Small intestine (tissue), 7 donors: ENCODE results near the gene NOB1. TPM values are rescaled to one million over a fixed set of nuclear protein-coding genes. Genes with fewer than 3 reads are reported as not detected.
A peak's percentile ranks its signal among the peaks of the same experiment; 100 is the strongest.

Source experiments
- DNase-seq, 2 donors: peaks; one replicate each; pipeline versions ENCODE4 v3.0.0 to v3.0.0-alpha.2; 2013
- FAIRE-seq: peaks from 2 replicates; lab custom pipeline; 2012; peaks lifted over from hg19 to GRCh38; lab: Jason Lieb, UNC
- H3K27ac ChIP-seq, 3 donors: one replicate each; pipeline ENCODE4 v1.5.1; 2013; ENCODE audit warnings: low read length in 2 of 3, mild to moderate bottlenecking in 2 of 3, control low read depth in 1 of 3, inconsistent platforms in 1 of 3, low read depth in 1 of 3, moderate library complexity in 1 of 3
- H3K27me3 ChIP-seq, 3 donors: one replicate each; pipeline ENCODE4 v1.6.1; 2013; ENCODE audit warnings: low read length in 3 of 3, inconsistent platforms in 1 of 3; ENCODE audit not compliant: control insufficient read depth in 3 of 3, insufficient read depth in 3 of 3
- H3K36me3 ChIP-seq, 3 donors: one replicate each; pipeline ENCODE4 v1.6.1; 2013; ENCODE audit warnings: low read length in 3 of 3, inconsistent platforms in 1 of 3, low read depth in 1 of 3, mild to moderate bottlenecking in 1 of 3, moderate library complexity in 1 of 3; ENCODE audit not compliant: control insufficient read depth in 3 of 3, insufficient read depth in 2 of 3
- H3K4me1 ChIP-seq, 3 donors: one replicate each; pipeline ENCODE4 v1.6.1; 2013; ENCODE audit warnings: low read length in 2 of 3, inconsistent platforms in 1 of 3, low read depth in 1 of 3, mild to moderate bottlenecking in 1 of 3, moderate library complexity in 1 of 3; ENCODE audit not compliant: control insufficient read depth in 3 of 3, insufficient read depth in 2 of 3
- H3K4me3 ChIP-seq, 3 donors: one replicate each; pipeline ENCODE4 v1.5.1; 2013; ENCODE audit warnings: low read length in 3 of 3, control low read depth in 1 of 3, inconsistent platforms in 1 of 3, low read depth in 1 of 3, mild to moderate bottlenecking in 1 of 3, moderate library complexity in 1 of 3
- H3K9me3 ChIP-seq, 2 donors: one replicate each; pipeline ENCODE4 v1.6.1; 2013; ENCODE audit warnings: low read depth in 1 of 2, low read length in 1 of 2; ENCODE audit not compliant: control insufficient read depth in 2 of 2, insufficient read depth in 1 of 2
- WGBS, 3 donors: extraction: QIAGEN DNeasy Blood & Tissue Kit; methylation state at CpG; one replicate each; pipeline ENCODE4 v1.1.7; 2013; 5-methylcytosine and 5-hydroxymethylcytosine counted together
- polyA plus RNA-seq, 4 donors: library from polyadenylated mRNA; stranded (reverse) in 3 of 4; unstranded in 1 of 4; fragments of 200-250 nt in 3 of 4; fragments of 120-200 nt in 1 of 4; gene quantifications; one replicate each; pipeline versions ENCODE4 v1.2.1 to v1.2.3, GENCODE V29; 2013
- donor health status: healthy with polysubstance abuse.
- donor health status: control.
- donor health status: control.
- donor health status: Bipolar disorder and iron deficiency.
- donor health status: healthy.

The NOB1 gene
- polyA plus RNA-seq, 4 donors: 22.8 to 71.0 (median 41.4) TPM

DNA sequence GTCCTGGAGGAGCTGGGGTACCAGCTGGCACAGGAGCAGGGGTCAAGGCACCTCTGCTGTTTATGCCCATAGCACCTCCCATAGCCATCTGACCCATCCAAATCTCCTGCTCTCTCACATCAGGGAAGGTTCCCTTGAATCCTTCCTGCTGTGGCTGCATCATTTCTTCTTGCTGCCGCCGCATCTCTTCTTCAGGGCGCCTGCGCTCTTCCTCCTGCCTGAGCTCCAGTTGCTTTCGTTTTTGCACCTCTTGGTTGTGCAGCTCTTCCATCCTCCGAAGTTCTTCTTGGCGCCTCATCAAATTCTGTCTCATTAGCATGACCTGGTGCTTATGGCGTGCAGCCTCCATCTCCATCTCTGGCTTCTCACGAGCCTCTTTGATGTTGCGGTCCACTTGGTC lies 2.0 kb upstream of the NOB1 start:
- Histone ChIP-seq H3K4me3 (no peak overlapping the region), H3K27ac (no peak overlapping the region), H3K4me1 (peaks cover 2 to 11% (median 2%) of the 10 kb centered on the region in 3 donors), H3K27me3 (no peaks in the 10 kb centered on the region), H3K9me3 (no peaks in the 10 kb centered on the region), H3K36me3 (peaks cover 0 to 8% (median 0%) of the 10 kb centered on the region in 3 donors)
- 82 to 91% (median 87%) methylated on average over 10 of the region's 10 CpGs for WGBS, 3 donors
- no peak for DNase-seq
- no peak for FAIRE-seq

DNA sequence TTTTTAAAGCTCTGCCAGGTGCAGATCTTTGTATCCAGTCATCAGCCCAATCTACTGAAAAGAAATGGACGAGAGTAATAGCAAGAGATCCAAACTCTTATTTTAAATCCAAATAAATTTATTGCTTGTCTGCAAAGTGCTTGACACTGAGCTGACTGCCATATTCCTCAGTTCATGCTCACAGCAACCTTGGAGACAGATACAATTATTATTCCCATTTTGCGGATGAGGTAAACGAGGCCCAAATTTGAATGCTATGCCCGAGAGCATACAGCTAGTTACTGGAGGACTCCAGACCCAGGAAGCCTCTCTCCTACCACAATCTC lies 620 bp downstream of the NOB1 start:
- H3K36me3 ChIP-seq: peaks cover 0 to 29% (median 0%) of the 10 kb centered on the region in 3 donors
- H3K9me3 ChIP-seq: no peaks in the 10 kb centered on the region
- H3K4me1 ChIP-seq: peaks cover 2 to 8% (median 2%) of the 10 kb centered on the region in 3 donors
- WGBS, 3 donors: 3 to 10% (median 4%) methylated on average over 4 of the region's 4 CpGs
- DNase-seq: no peak
- FAIRE-seq: no peak
- peak overlapping the region in 2 of 3 donors; percentile 51 to 67 for H3K27ac ChIP-seq
- peak overlapping the region; percentile 60 to 81 (median 79) for H3K4me3 ChIP-seq
- H3K27me3 ChIP-seq: no peaks in the 10 kb centered on the region

DNA sequence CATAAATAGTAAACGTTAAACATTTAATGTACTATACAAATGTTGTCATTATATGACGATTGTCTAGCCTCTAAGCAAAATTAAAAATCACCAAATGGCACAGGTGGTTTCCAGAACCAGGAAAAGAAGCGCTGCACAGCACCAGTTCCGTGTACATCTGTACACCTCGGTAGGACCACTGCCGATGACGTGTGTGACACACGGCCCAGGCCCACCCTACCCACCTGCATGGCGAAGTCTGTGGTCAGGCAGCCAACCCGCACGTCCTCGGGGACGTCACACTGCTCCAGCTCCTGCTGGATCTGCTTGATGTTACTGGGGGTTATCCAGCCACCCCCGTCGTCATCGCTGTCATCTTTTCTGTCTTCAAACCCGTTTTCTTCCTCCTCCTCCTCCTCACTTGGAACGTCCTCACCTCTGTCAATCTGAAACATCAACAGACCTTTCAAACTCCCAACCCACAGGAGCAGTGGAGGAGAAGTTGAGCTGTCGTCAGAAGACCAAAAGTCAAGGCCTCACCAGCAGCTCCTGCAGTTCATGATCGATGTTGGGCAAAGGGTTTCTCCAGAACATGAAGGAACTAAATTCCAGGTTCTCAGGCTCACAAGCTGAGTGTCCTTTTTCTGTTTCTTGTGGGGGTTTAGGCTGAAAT lies 5.9 kb downstream of the NOB1 start:
- Histone ChIP-seq H3K27me3 (no peaks in the 10 kb centered on the region), H3K36me3 (peaks cover 13 to 79% (median 15%) of the 10 kb centered on the region in 3 donors), H3K9me3 (no peaks in the 10 kb centered on the region), H3K4me3 (no peak overlapping the region), H3K27ac (no peak overlapping the region), H3K4me1 (peaks cover 0 to 5% (median 2%) of the 10 kb centered on the region in 3 donors)
- 84 to 90% (median 85%) methylated on average over 17 to 20 of the region's 20 CpGs for WGBS, 3 donors
- DNase-seq (no peak), FAIRE-seq (no peak)

DNA sequence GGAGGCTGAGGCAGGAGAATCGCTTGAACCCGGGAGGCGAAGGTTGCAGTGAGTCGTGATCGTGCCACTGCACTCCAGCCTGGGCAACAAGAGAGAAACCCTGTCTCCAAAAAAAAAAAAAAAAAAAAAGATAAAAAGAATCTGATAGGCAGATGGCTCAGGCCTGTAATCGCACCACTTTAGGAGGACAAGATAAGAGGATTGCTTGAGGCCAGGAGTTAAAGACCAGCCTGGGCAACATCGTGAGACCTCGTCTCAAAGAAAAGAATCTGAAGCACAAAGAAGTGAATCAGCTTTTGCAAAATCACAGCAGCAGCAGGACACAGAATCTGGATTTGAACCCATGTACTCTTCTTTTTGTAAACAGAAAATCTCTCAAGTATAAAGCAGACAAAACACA lies 7.6 kb downstream of the NOB1 start:
- H3K27ac ChIP-seq: no peak overlapping the region
- WGBS, 3 donors: 85 to 92% (median 88%) methylated on average over 8 of the region's 8 CpGs
- no peak for DNase-seq
- no peaks in the 10 kb centered on the region for H3K4me1 ChIP-seq
- no peak overlapping the region for H3K4me3 ChIP-seq
- H3K9me3 ChIP-seq: no peaks in the 10 kb centered on the region
- peaks cover 13 to 85% (median 18%) of the 10 kb centered on the region in 3 donors for H3K36me3 ChIP-seq
- FAIRE-seq: no peak
- H3K27me3 ChIP-seq: no peaks in the 10 kb centered on the region

DNA sequence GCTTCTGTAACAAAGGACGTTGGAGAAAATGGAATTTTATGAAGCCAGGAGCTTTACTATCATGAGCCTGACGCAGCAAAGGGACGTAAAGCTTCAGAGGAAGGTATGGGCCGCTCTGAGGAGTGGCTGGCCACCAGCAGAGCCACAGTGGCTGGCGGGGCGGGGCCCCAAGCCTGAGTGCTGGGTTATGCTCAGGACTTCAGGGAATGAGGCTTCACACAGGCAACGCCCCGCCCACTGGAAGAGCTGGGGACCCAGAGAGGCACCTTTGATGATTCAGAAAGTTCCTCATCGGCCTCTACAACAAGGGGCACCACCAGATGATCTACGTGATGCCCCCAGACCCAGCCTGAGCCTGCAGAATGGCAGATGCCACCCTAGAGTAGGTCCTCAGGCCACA lies 8.8 kb downstream of the NOB1 start:
- H3K27me3 ChIP-seq: no peaks in the 10 kb centered on the region
- WGBS, 3 donors: 84 to 90% (median 86%) methylated on average over 10 of the region's 10 CpGs
- no peak overlapping the region for H3K27ac ChIP-seq
- peaks cover 0 to 7% (median 0%) of the 10 kb centered on the region in 3 donors for H3K4me1 ChIP-seq
- H3K4me3 ChIP-seq: no peak overlapping the region
- FAIRE-seq (no peak), DNase-seq (no peak)
- H3K9me3 ChIP-seq: no peaks in the 10 kb centered on the region
- peaks cover 15 to 85% (median 18%) of the 10 kb centered on the region in 3 donors for H3K36me3 ChIP-seq

DNA sequence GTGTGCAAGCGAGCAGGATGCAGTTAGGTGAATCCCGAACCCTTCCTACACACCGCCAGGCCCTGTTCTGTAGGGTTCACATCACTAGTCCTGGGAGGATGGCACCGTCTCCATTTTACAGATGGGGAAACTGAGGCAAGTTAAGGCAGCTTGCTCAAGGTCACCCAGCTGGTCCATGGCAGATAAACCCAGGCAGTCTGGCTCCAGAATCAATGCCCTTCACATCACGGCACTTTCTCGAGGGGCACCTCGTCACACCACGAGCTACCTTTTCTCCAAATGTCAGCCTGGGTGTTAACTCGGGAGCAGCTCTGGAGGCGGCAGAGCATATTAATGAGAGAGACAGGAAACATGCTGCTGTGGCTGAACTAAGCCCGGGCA lies 9.5 kb downstream of the NOB1 start:
- no peaks in the 10 kb centered on the region for H3K27me3 ChIP-seq
- WGBS, 3 donors: 96 to 98% (median 97%) methylated on average over 11 of the region's 11 CpGs
- peaks cover 0 to 7% (median 0%) of the 10 kb centered on the region in 3 donors for H3K4me1 ChIP-seq
- H3K9me3 ChIP-seq: no peaks in the 10 kb centered on the region
- FAIRE-seq (no peak), DNase-seq (no peak)
- peaks cover 15 to 85% (median 18%) of the 10 kb centered on the region in 3 donors for H3K36me3 ChIP-seq
- no peak overlapping the region for H3K4me3 ChIP-seq
- H3K27ac ChIP-seq: no peak overlapping the region

DNA sequence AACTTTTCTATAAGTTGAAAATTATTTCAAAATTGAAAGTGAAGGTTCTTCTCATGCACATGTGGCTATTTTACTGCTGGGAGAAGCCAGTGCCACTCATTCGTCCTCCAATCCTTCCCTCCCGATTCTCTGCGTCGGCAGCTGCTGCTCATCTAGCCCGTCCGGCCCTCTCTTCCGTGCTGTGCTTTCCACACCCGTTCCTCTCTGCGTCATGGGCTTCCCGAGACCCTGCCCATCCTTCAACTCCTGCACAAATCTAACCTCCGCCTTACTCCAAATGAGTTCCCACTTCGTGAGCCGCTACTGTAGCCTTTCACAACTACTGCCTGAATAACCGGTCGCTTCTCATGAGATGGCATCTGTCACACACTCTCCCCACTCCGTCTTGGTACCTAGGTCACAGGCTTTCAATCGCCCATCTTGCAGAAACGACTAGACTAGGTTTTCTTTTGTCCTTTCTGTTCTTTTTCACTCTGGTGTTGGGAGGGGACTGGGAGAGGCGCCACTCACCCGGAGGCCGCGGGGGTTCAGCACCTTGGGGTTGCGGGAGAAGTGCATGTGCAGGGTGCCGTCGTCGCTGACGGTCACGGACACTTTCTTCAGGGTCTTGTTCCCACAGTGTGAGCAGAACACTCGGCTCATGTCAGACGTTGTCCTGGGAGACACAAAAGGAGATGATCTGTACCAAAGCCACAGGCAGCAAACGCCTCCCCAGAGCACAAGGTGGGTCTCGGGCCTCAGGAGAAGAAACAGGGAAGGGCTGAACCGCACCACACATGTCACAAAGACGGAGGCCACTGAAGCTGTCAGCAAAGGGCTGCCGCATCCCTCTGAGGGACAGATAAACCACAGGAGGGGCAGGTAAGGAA lies 10.1 kb downstream of the NOB1 start:
- FAIRE-seq: no peak
- no peak overlapping the region for H3K4me3 ChIP-seq
- H3K9me3 ChIP-seq: no peaks in the 10 kb centered on the region
- no peak overlapping the region for H3K27ac ChIP-seq
- H3K27me3 ChIP-seq: no peaks in the 10 kb centered on the region
- WGBS, 3 donors: 94 to 96% (median 95%) methylated on average over 35 of the region's 35 CpGs
- peaks cover 15 to 85% (median 18%) of the 10 kb centered on the region in 3 donors for H3K36me3 ChIP-seq
- H3K4me1 ChIP-seq: peaks cover 0 to 7% (median 0%) of the 10 kb centered on the region in 3 donors
- no peak for DNase-seq

DNA sequence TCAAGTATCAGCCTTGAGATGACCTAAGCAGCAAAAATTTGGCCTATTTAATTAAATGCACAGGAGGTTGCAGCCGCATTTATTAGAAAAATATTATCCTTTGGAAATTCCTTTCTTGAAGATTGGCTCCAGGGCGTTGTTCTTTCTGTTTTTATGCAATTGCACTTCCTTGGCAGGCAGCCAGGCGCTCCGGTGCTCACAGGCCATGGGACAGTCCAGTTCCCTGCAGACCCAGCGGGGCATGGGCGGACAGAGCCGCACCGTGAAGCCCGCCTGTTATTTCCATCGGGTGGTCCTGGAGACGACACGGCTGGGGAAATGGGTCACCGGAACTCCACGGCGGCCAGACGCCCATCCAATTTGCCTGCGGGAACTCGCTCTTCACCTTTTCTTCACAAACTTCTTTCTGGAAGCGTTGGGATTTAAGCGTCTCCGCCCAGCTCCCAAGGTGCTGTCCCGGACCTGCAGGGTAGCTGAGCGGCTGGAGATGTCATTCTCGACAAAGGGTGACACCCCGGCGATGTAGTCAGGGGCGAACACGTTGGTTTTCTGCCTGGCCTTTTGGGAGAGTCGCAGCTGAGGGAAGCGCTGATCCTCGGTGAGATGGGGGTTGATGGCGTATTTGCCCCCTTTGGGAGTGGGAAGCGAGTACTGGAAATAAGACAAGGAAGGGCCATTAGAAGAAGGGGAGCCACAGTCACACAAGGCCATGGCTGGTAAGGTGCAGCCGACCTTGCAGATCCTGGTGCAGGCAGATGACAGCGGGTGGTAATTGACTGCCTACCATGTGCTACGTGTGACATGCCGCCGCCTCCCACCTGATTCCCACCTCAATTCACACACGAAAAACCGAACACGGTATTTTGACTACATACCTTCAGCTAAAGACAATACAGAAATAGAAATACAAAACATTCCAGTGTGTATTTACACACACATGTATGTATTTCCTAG lies 12.5 kb downstream of the NOB1 start:
- DNase-seq (peak; percentile 83 to 92), FAIRE-seq (no peak)
- Histone ChIP-seq H3K4me1 (peaks cover 0 to 7% (median 0%) of the 10 kb centered on the region in 3 donors), H3K27me3 (no peaks in the 10 kb centered on the region), H3K36me3 (peaks cover 11 to 74% (median 12%) of the 10 kb centered on the region in 3 donors), H3K4me3 (no peak overlapping the region), H3K27ac (peak overlapping the region in 2 of 3 donors; percentile 46 to 49), H3K9me3 (no peaks in the 10 kb centered on the region)
- 47 to 72% (median 58%) methylated on average over 36 to 41 of the region's 41 CpGs for WGBS, 3 donors
